B cell (primary cell): ENCODE data around the gene ITPR2. TPM values are rescaled to one million over a fixed set of nuclear protein-coding genes. Genes with fewer than 3 reads are reported as not detected.
A peak's percentile ranks its signal among the peaks of the same experiment; 100 is the strongest.

ENCODE experiments used
- ATAC-seq: fragments of 200-7000 bp; cut with Tn5 transposase; one replicate; pipeline ENCODE4 v1.10.0; 2021; ENCODE audit warnings: low read depth, mild to moderate bottlenecking, moderate number of reproducible peaks, moderate library complexity
- CTCF ChIA-PET: fragments of 350-600 bp; sonication (Branson Sonifier 250); formaldehyde crosslinking; loops from one replicate; lab custom pipeline; 2021; ENCODE audit warnings: antibody characterized with exemption, inconsistent platforms; lab: Charles Lee
- POLR2A ChIA-PET: fragments of 350-600 bp; sonication (Branson Sonifier 250); formaldehyde crosslinking; loops from one replicate; lab custom pipeline; 2021; ENCODE audit warnings: antibody characterized with exemption; lab: Charles Lee
- DNase-seq: peaks from one replicate; pipeline ENCODE4 v3.0.0; 2013
- H2AFZ ChIP-seq: 2 replicates; pipeline ENCODE4 v1.6.1; 2012; ENCODE audit warnings: mild to moderate bottlenecking, low read depth, low read length; ENCODE audit not compliant: insufficient read depth, poor library complexity, severe bottlenecking
- H3K27ac ChIP-seq, 2 donors: 1 replicate in 1 of 2; 2 replicates in 1 of 2; pipeline ENCODE4 v1.5.1; 2012 to 2013; ENCODE audit warnings: low read length in 2 of 2, mild to moderate bottlenecking in 2 of 2, moderate library complexity in 1 of 2
- H3K27me3 ChIP-seq, 4 experiments: fragments of 200-600 bp in 1 of 4; sonication (generic) in 1 of 4; replicated peaks in 1 of 4; 1 replicate in 2 of 4; 2 replicates in 2 of 4; pipeline versions ENCODE4 v1.6.1 to v1.7.0; 2013 to 2016; ENCODE audit warnings: low read length in 3 of 4, mild to moderate bottlenecking in 2 of 4, mixed read lengths in 1 of 4, moderate library complexity in 1 of 4; ENCODE audit not compliant: insufficient read depth in 4 of 4, control insufficient read depth in 3 of 4; ENCODE audit errors: control extremely low read depth in 1 of 4
- H3K36me3 ChIP-seq, 2 experiments: replicated peaks in 1 of 2; 1 replicate in 1 of 2; 2 replicates in 1 of 2; pipeline versions ENCODE4 v1.6.1 to v1.7.1; 2013; ENCODE audit warnings: low read length in 1 of 2; ENCODE audit not compliant: insufficient read depth in 2 of 2, control insufficient read depth in 1 of 2; ENCODE audit errors: control extremely low read depth in 1 of 2, extremely low read depth in 1 of 2
- H3K4me1 ChIP-seq, 2 donors: fragments of 200-600 bp in 1 of 2; sonication (generic) in 1 of 2; 1 replicate in 1 of 2; 2 replicates in 1 of 2; pipeline versions ENCODE4 v1.5.1 to v1.6.1; 2013 to 2017; ENCODE audit warnings: low read length in 2 of 2; ENCODE audit not compliant: control insufficient read depth in 2 of 2, insufficient read depth in 2 of 2
- H3K4me2 ChIP-seq: replicated peaks from 2 replicates; pipeline ENCODE3; 2012; ENCODE audit warnings: mild to moderate bottlenecking, low read depth, low read length; ENCODE audit not compliant: poor library complexity, severe bottlenecking
- H3K4me3 ChIP-seq, 5 experiments: fragments of 200-600 bp in 1 of 5; sonication (generic) in 1 of 5; 1 replicate in 3 of 5; 2 replicates in 2 of 5; pipeline versions ENCODE4 v1.5.1 to v1.7.0; 2011 to 2016; ENCODE audit warnings: low read length in 4 of 5, mild to moderate bottlenecking in 4 of 5, low read depth in 2 of 5, control low read depth in 1 of 5, moderate library complexity in 1 of 5; ENCODE audit not compliant: insufficient read depth in 1 of 5; ENCODE audit errors: control extremely low read depth in 1 of 5, extremely low read depth in 1 of 5
- H3K79me2 ChIP-seq: fragments of 200-600 bp; sonication (generic); one replicate; pipeline ENCODE4 v1.6.0; 2016; ENCODE audit warnings: low read length; ENCODE audit not compliant: control insufficient read depth, insufficient read depth
- H3K9ac ChIP-seq: fragments of 200-600 bp; sonication (generic); 2 replicates; pipeline ENCODE4 v1.6.1; 2017; ENCODE audit warnings: mild to moderate bottlenecking, low read length, moderate library complexity
- H3K9me3 ChIP-seq, 3 donors: one replicate each; pipeline versions ENCODE4 v1.6.1 to v1.7.1; 2013; ENCODE audit warnings: low read length in 2 of 3; ENCODE audit not compliant: control insufficient read depth in 2 of 3, insufficient read depth in 1 of 3; ENCODE audit errors: control extremely low read depth in 1 of 3
- H4K20me1 ChIP-seq: 2 replicates; pipeline ENCODE4 v1.6.0; 2012; ENCODE audit warnings: mild to moderate bottlenecking, low read length; ENCODE audit not compliant: insufficient read depth, control insufficient read depth, poor library complexity, severe bottlenecking
- H3K27ac Mint-ChIP-seq: one replicate; pipeline ENCODE4 v1.8.0; 2021; ENCODE audit warnings: mixed read lengths
- H3K27me3 Mint-ChIP-seq: one replicate; pipeline ENCODE4 v1.8.0; 2021; ENCODE audit warnings: mixed read lengths
- H3K4me1 Mint-ChIP-seq: one replicate; pipeline ENCODE4 v1.8.0; 2021; ENCODE audit warnings: mixed read lengths
- H3K4me3 Mint-ChIP-seq: one replicate; pipeline ENCODE4 v1.8.0; 2021; ENCODE audit warnings: mixed read lengths
- H3K9me3 Mint-ChIP-seq: one replicate; pipeline ENCODE4 v1.8.0; 2022; ENCODE audit warnings: mixed read lengths; ENCODE audit not compliant: insufficient read depth
- CTCF ChIP-seq: fragments of 200-600 bp; IDR thresholded peaks from one replicate; pipeline ENCODE4 v1.8.0; 2022; ENCODE audit warnings: antibody characterized with exemption, mild to moderate bottlenecking
- EZH2 ChIP-seq: IDR thresholded peaks from 2 replicates; pipeline ENCODE4 v1.6.1; 2012; ENCODE audit warnings: borderline replicate concordance, low read depth, mild to moderate bottlenecking, moderate library complexity, low read length; ENCODE audit not compliant: insufficient read depth, poor library complexity, severe bottlenecking
- WGBS: methylation state at CpG from one replicate; pipeline ENCODE4 v1.1.5; 2013; ENCODE audit warnings: missing lambda C conversion rate; ENCODE audit not compliant: insufficient coverage; 5-methylcytosine and 5-hydroxymethylcytosine counted together
- intact Hi-C: fragments of 100-400 bp; cut with micrococcal nuclease; formaldehyde crosslinking; loops from one replicate; pipeline ENCODE4 v1.10.0; 2022
- polyA plus RNA-seq: library from polyadenylated mRNA; depleted of rRNA; stranded (reverse); fragments of >200 nt; gene quantifications from 2 replicates; pipeline ENCODE4 v1.2.3, GENCODE V29; 2012
- total RNA-seq, 2 donors: library from RNA; stranded (reverse); fragments of 120-200 nt in 1 of 2; gene quantifications; 1 replicate in 1 of 2; 2 replicates in 1 of 2; pipeline versions ENCODE4 v1.2.3 to v1.2.4, GENCODE V29; 2013 to 2022

ITPR2 gene
- total and polyA plus RNA-seq, 2 donors (not counting 1 experiment from before 2014, with no cell fraction given), result 4.3 to 113 TPM

GRCh38 chr12:26768611-26769603 is 64.1 kb downstream of the ITPR2 start:
- no peaks in the 10 kb centered on the region for H3K27me3 ChIP-seq
- intact Hi-C loops, result no loop called here
- no CpG with 5 or more reads among the region's 1 CpG for WGBS
- Mint-ChIP-seq H3K4me3 (peak overlapping the region; percentile 17), H3K4me1 (peaks cover 35% of the 10 kb centered on the region), H3K9me3 (peaks cover 4% of the 10 kb centered on the region), H3K27ac (peak overlapping the region; percentile 34), H3K27me3 (no peaks in the 10 kb centered on the region)
- H4K20me1 ChIP-seq, result peaks cover 9% of the 10 kb centered on the region
- no peaks in the 10 kb centered on the region for H3K9me3 ChIP-seq
- H3K9ac ChIP-seq, result no peak overlapping the region
- H3K4me1 ChIP-seq, result peaks cover 19 to 20% of the 10 kb centered on the region in 2 donors
- POLR2A ChIA-PET, result no interaction called here
- no peak overlapping the region for H2AFZ ChIP-seq
- no peak for ATAC-seq
- H3K79me2 ChIP-seq, result peaks cover 16% of the 10 kb centered on the region
- CTCF ChIA-PET, result interaction anchor here (1.0 kb wide), 1 partner anchor 64 kb away, joined by 3 read pairs; the partner anchor contains the start of gene ITPR2
- H3K4me2 ChIP-seq, result peak overlapping the region; percentile 2
- no peak for DNase-seq
- peaks cover 0 to 2% of the 10 kb centered on the region in 2 experiments for H3K36me3 ChIP-seq
- no peak overlapping the region for H3K27ac ChIP-seq
- TF ChIP-seq CTCF, result no peak
- TF ChIP-seq EZH2, result no peak
- no peak overlapping the region for H3K4me3 ChIP-seq

- ATAC-seq (no peak), DNase-seq (no peak)
- Histone ChIP-seq H3K4me3 (no peak overlapping the region), H3K36me3 (peaks cover 0 to 2% of the 10 kb centered on the region in 2 experiments), H3K9me3 (peaks cover 0 to 8% (median 0%) of the 10 kb centered on the region in 3 donors), H3K4me1 (peaks cover 19 to 20% of the 10 kb centered on the region in 2 donors), H3K4me2 (no peak overlapping the region), H3K9ac (no peak overlapping the region), H4K20me1 (peaks cover 9% of the 10 kb centered on the region), H3K27ac (no peak overlapping the region), H2AFZ (no peak overlapping the region), H3K79me2 (peaks cover 16% of the 10 kb centered on the region), H3K27me3 (no peaks in the 10 kb centered on the region)
- H3K4me1 Mint-ChIP-seq, result peaks cover 28% of the 10 kb centered on the region
- TF ChIP-seq EZH2 (no peak), CTCF (no peak)
- peaks cover 4% of the 10 kb centered on the region for H3K9me3 Mint-ChIP-seq
- no peak overlapping the region for H3K27ac Mint-ChIP-seq
- no peak overlapping the region for H3K4me3 Mint-ChIP-seq
- WGBS, result no CpG with 5 or more reads among the region's 4 CpGs
- POLR2A ChIA-PET, result no interaction called here
- H3K27me3 Mint-ChIP-seq, result no peaks in the 10 kb centered on the region
- CTCF ChIA-PET, result no interaction called here
- intact Hi-C loops, result no loop called here
Measured at GRCh38 chr12:26767865-26768264, 65.1 kb downstream of the ITPR2 start.
